K562 (cell line): Measurements from ENCODE around the gene PTPRU. TPM values are rescaled to one million over a fixed set of nuclear protein-coding genes. Genes with fewer than 3 reads are reported as not detected.

ENCODE experiments used
- BRF2 ChIP-seq: IDR thresholded peaks from 3 replicates; pipeline ENCODE4 v1.6.1; 2011; ENCODE audit warnings: borderline replicate concordance, mild to moderate bottlenecking; ENCODE audit not compliant: insufficient read length, insufficient read depth
- CLOCK ChIP-seq: fragments of 250-450 bp; sonication (Bioruptor Pico); IDR thresholded peaks from 2 replicates; pipeline ENCODE4 v1.4.0; 2020; ENCODE audit warnings: mild to moderate bottlenecking, moderate library complexity, borderline replicate concordance
- CTCF ChIP-seq, 3 experiments: IDR thresholded peaks in 2 of 3; conservative IDR thresholded peaks in 1 of 3; 2 replicates each; pipeline ENCODE4 v1.5.1; 2011 to 2012; ENCODE audit warnings: low read length in 3 of 3, mild to moderate bottlenecking in 3 of 3, control low read depth in 2 of 3, improper control_type of control experiment in 1 of 3, inconsistent platforms in 1 of 3, low read depth in 1 of 3, mixed read lengths in 1 of 3, moderate library complexity in 1 of 3; ENCODE audit not compliant: insufficient read depth in 2 of 3
- E2F3 ChIP-seq: fragments of 250-450 bp; sonication (Bioruptor Pico); IDR thresholded peaks from 2 replicates; pipeline ENCODE4 v1.4.0; 2020; ENCODE audit warnings: mild to moderate bottlenecking
- GATAD2B ChIP-seq: fragments of 450-650 bp; IDR thresholded peaks from 2 replicates; pipeline ENCODE4 v1.6.1; 2017; ENCODE audit warnings: mild to moderate bottlenecking, borderline replicate concordance
- MITF ChIP-seq: IDR thresholded peaks from 2 replicates; pipeline ENCODE4 v1.6.1; 2014; ENCODE audit warnings: antibody characterized with exemption
- SMAD2 ChIP-seq: fragments of 150-350 bp; IDR thresholded peaks from 2 replicates; pipeline ENCODE4 v1.6.1; 2014; ENCODE audit warnings: low read depth, mild to moderate bottlenecking, low read length
- SOX6 ChIP-seq: fragments of 450-650 bp; IDR thresholded peaks from 2 replicates; pipeline ENCODE4 v1.6.1; 2014; ENCODE audit warnings: mild to moderate bottlenecking
- SUPT5H ChIP-seq: fragments of 450-650 bp; IDR thresholded peaks from 2 replicates; pipeline ENCODE4 v1.6.1; 2016
- TAF7 ChIP-seq: fragments of 450-650 bp; IDR thresholded peaks from 2 replicates; pipeline ENCODE4 v1.6.1; 2016; ENCODE audit warnings: missing genetic modification characterization, missing compliant biosample characterization
- TBP ChIP-seq: optimal IDR thresholded peaks from 2 replicates; pipeline ENCODE3; 2011; ENCODE audit warnings: low read depth, low read length, improper control_type of control experiment
- TRIM28 ChIP-seq: fragments of 450-650 bp; IDR thresholded peaks from 2 replicates; pipeline ENCODE4 v1.6.1; 2017
- XRCC5 ChIP-seq: fragments of 200-400 bp; formaldehyde crosslinking; IDR thresholded peaks from 2 replicates; pipeline ENCODE4 v1.6.1; 2017; ENCODE audit warnings: low read depth, mild to moderate bottlenecking, low read length
- ZBTB7A ChIP-seq: IDR thresholded peaks from 2 replicates; pipeline ENCODE4 v1.6.1; 2011; ENCODE audit warnings: low read depth, mild to moderate bottlenecking, low read length, moderate library complexity, borderline replicate concordance; ENCODE audit not compliant: control insufficient read depth
- ZNF518B ChIP-seq: fragments of 250-450 bp; sonication (Bioruptor Pico); IDR thresholded peaks from 2 replicates; pipeline ENCODE4 v1.5.0; 2021; ENCODE audit warnings: mild to moderate bottlenecking, moderate library complexity
- polyA plus RNA-seq, 8 experiments: library from polyadenylated mRNA; depleted of rRNA in 4 of 8; stranded (reverse) in 5 of 8; unstranded in 3 of 8; fragments of >200 nt; fragmentation: Nextera tagmentation in 2 of 8; fragmentation: Illumina TruSeq in 1 of 8; extraction: Ambion mirVana in 2 of 8; extraction: Trizol in 1 of 8; gene quantifications; 2 replicates each; pipeline versions ENCODE4 v1.2.1 to v1.2.3, GENCODE V29; 2011 to 2014; ENCODE audit warnings: inconsistent platforms in 1 of 8, missing spikeins in 1 of 8
- total RNA-seq, 7 experiments: library from RNA; depleted of rRNA in 6 of 7; stranded (reverse); fragments of >200 nt in 6 of 7; fragmentation: Illumina TruSeq in 2 of 7; extraction: Trizol in 2 of 7; gene quantifications; 2 replicates each; pipeline versions ENCODE4 v1.2.1 to v1.2.3, GENCODE V29; 2011 to 2021; ENCODE audit warnings: low replicate concordance in 1 of 7

The PTPRU gene
- total and polyA plus RNA-seq, 9 of the 15 experiments (the other 6 are each of a cell fraction or from before 2014, with no cell fraction given), result 0.01 to 2.9 (median 1.0) TPM

GRCh38 chr1:29202584-29203340 is 33.6 kb upstream of the PTPRU start (continued):
- TF ChIP-seq CLOCK (CRISPR knock-in tag) (no peak), SMAD2 (no peak), BRF2 (no peak), TBP (peak; percentile 42), E2F3 (peak; percentile 49; the same call in 1 of the 2 replicates), SUPT5H (no peak), SOX6 (peak; percentile 84), ZBTB7A (peak; percentile 5; the same call in 1 of the 2 replicates), CTCF (IDR thresholded peaks at IDR 0.05 in 2 of 3, conservative IDR thresholded peaks at IDR 0.05 in 1 of 3; ENCODE audit: insufficient read depth in 2 of 3, low read depth in 1 of 3, low read length in 3 of 3) (peak; percentile 94 to 99 (median 99)), ZNF518B (CRISPR knock-in tag) (no peak), TRIM28 (no peak), MITF (no peak), GATAD2B (no peak; the same call in 1 of the 2 replicates), XRCC5 (peak; percentile 96), TAF7 (tag) (no peak)
